ENCODE measurements around the gene GRK2.
"Not testable (repeated sequence)": the region's sequence is repeated elsewhere in the genome, so short reads cannot be mapped to it uniquely, and the experiment has no call there.

The GRK2 gene

DNA sequence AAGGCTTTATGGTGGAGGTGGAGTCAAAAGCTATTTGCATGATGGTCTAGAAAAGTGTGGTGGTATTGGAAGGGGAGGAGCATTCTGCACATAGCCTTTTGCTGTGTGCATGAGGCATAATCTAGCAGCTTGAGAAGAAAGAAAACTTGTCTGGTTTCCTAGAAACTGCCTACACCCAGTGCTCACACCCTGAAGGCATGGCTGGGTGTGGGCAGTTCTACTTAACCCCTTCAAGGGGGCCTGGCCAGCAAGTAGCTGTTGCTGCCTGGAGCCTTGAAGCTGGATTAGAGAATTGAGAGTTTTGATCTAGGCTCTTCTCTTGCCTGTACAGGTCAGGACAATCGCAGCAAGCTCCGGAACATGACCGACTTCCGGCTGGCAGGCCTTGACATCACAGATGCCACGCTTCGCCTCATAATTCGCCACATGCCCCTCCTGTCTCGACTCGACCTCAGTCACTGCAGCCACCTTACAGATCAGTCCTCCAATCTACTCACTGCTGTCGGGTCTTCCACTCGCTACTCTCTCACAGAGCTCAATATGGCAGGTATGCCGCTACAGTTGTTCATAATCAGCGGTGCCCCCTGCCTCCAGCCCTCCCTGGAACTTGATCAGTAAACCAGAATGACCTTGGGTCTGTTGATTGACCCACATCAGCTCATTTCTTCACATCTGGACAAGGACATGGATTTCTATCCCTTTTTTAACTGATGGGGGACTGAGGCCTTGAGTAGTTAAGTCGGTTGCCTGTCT lies 12.2 kb upstream of the GRK2 start:
- Histone ChIP-seq H3K36me3 (ENCODE audit: control insufficient read depth in 2 of 2, insufficient read depth in 2 of 2, low read length in 2 of 2) (peaks cover 67 to 75% of the 10 kb centered on the region in 2 donors), H3K27ac (ENCODE audit: low read depth in 2 of 2, low read length in 2 of 2) (peak overlapping the region; percentile 59 to 62), H3K9me3 (ENCODE audit: control insufficient read depth in 2 of 2, low read length in 2 of 2) (no peaks in the 10 kb centered on the region), H3K27me3 (ENCODE audit: control insufficient read depth in 2 of 2, insufficient read depth in 2 of 2, low read length in 2 of 2) (no peaks in the 10 kb centered on the region), H3K4me1 (ENCODE audit: control insufficient read depth in 2 of 2, insufficient read depth in 2 of 2, low read length in 2 of 2) (peaks cover 17 to 21% of the 10 kb centered on the region in 2 donors), H3K4me3 (ENCODE audit: low read length in 2 of 2) (no peak overlapping the region), H3K9ac (ENCODE audit: low read depth in 1 of 2, low read length in 2 of 2) (no peak overlapping the region)

- Histone ChIP-seq H3K36me3 (ENCODE audit: control insufficient read depth in 2 of 2, insufficient read depth in 2 of 2, low read length in 2 of 2) (peaks cover 60 to 67% of the 10 kb centered on the region in 2 donors), H3K27ac (ENCODE audit: low read depth in 2 of 2, low read length in 2 of 2) (no peak overlapping the region), H3K9ac (ENCODE audit: low read depth in 1 of 2, low read length in 2 of 2) (no peak overlapping the region), H3K9me3 (ENCODE audit: control insufficient read depth in 2 of 2, low read length in 2 of 2) (no peaks in the 10 kb centered on the region), H3K4me3 (ENCODE audit: low read length in 2 of 2) (no peak overlapping the region), H3K27me3 (ENCODE audit: control insufficient read depth in 2 of 2, insufficient read depth in 2 of 2, low read length in 2 of 2) (no peaks in the 10 kb centered on the region), H3K4me1 (ENCODE audit: control insufficient read depth in 2 of 2, insufficient read depth in 2 of 2, low read length in 2 of 2) (peaks cover 17 to 21% of the 10 kb centered on the region in 2 donors)
Observed at GRCh38 chr11:67254798-67255197, 11.5 kb upstream of the GRK2 start.

DNA sequence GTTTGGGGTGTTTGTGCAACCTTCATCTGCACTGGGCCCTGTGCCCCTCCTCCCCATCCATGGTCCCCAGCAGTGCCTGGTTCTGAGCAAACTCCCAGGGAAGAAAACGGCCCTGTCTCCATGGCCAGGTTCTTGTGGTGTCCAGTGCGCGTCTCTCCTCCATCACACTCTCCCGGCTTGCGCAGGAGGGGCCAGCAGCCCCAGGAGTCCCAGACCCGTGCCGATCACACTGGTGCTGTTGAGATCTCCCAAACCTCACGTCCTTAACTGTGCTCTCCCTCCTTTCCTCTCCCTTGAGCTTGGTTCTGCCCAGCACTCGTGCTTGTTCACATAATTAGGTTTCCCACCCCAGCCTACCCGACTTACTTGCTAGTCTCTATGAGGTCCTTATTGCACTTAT lies 10.9 kb upstream of the GRK2 start:
- peaks cover 54 to 62% of the 10 kb centered on the region in 2 donors for H3K36me3 ChIP-seq (ENCODE audit: control insufficient read depth in 2 of 2, insufficient read depth in 2 of 2, low read length in 2 of 2)

DNA sequence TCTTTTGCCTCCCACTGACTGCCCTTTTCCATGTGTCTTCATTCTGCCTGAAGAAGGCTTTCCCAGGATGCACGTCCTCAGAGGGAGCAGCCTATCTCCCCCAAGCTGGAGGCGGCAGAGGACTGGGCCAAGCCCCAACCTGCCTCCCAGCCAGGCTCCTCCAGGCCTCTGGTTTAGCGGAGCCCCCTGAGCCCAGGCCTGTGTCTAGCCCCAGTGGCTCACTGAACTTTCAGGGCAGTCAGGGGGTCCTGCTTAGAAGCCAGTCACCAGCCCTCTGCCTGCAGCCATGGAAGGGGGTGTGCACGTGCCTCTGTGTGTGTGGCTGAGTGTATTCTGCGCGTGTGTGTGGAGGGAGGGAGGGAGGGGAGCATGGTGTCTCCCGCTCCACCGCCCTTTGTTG lies 10.4 kb upstream of the GRK2 start:
- peaks cover 49 to 56% of the 10 kb centered on the region in 2 donors for H3K36me3 ChIP-seq (ENCODE audit: control insufficient read depth in 2 of 2, insufficient read depth in 2 of 2, low read length in 2 of 2)
- H3K27ac ChIP-seq (ENCODE audit: low read depth in 2 of 2, low read length in 2 of 2): no peak overlapping the region
- no peaks in the 10 kb centered on the region for H3K9me3 ChIP-seq (ENCODE audit: control insufficient read depth in 2 of 2, low read length in 2 of 2)
- H3K4me3 ChIP-seq (ENCODE audit: low read length in 2 of 2): no peak overlapping the region
- no peaks in the 10 kb centered on the region for H3K27me3 ChIP-seq (ENCODE audit: control insufficient read depth in 2 of 2, insufficient read depth in 2 of 2, low read length in 2 of 2)
- peaks cover 17 to 21% of the 10 kb centered on the region in 2 donors for H3K4me1 ChIP-seq (ENCODE audit: control insufficient read depth in 2 of 2, insufficient read depth in 2 of 2, low read length in 2 of 2)
- no peak overlapping the region for H3K9ac ChIP-seq (ENCODE audit: low read depth in 1 of 2, low read length in 2 of 2)

More for the DNA sequence above, 10.9 kb upstream of the GRK2 start:
- Histone ChIP-seq H3K4me3 (ENCODE audit: low read length in 2 of 2) (no peak overlapping the region), H3K27ac (ENCODE audit: low read depth in 2 of 2, low read length in 2 of 2) (no peak overlapping the region), H3K4me1 (ENCODE audit: control insufficient read depth in 2 of 2, insufficient read depth in 2 of 2, low read length in 2 of 2) (peaks cover 17 to 21% of the 10 kb centered on the region in 2 donors), H3K27me3 (ENCODE audit: control insufficient read depth in 2 of 2, insufficient read depth in 2 of 2, low read length in 2 of 2) (no peaks in the 10 kb centered on the region), H3K9me3 (ENCODE audit: control insufficient read depth in 2 of 2, low read length in 2 of 2) (no peaks in the 10 kb centered on the region), H3K9ac (ENCODE audit: low read depth in 1 of 2, low read length in 2 of 2) (no peak overlapping the region)

- H3K27me3 ChIP-seq (ENCODE audit: control insufficient read depth in 2 of 2, insufficient read depth in 2 of 2, low read length in 2 of 2): no peaks in the 10 kb centered on the region
- H3K4me1 ChIP-seq (ENCODE audit: control insufficient read depth in 2 of 2, insufficient read depth in 2 of 2, low read length in 2 of 2): peaks cover 21 to 24% of the 10 kb centered on the region in 2 donors
- H3K36me3 ChIP-seq (ENCODE audit: control insufficient read depth in 2 of 2, insufficient read depth in 2 of 2, low read length in 2 of 2): peaks cover 43 to 49% of the 10 kb centered on the region in 2 donors
- H3K4me3 ChIP-seq (ENCODE audit: low read length in 2 of 2): no peak overlapping the region
- H3K9me3 ChIP-seq (ENCODE audit: control insufficient read depth in 2 of 2, low read length in 2 of 2): no peaks in the 10 kb centered on the region
- no peak overlapping the region for H3K9ac ChIP-seq (ENCODE audit: low read depth in 1 of 2, low read length in 2 of 2)
- no peak overlapping the region for H3K27ac ChIP-seq (ENCODE audit: low read depth in 2 of 2, low read length in 2 of 2)
Observed at GRCh38 chr11:67256477-67257135, 9.7 kb upstream of the GRK2 start.

DNA sequence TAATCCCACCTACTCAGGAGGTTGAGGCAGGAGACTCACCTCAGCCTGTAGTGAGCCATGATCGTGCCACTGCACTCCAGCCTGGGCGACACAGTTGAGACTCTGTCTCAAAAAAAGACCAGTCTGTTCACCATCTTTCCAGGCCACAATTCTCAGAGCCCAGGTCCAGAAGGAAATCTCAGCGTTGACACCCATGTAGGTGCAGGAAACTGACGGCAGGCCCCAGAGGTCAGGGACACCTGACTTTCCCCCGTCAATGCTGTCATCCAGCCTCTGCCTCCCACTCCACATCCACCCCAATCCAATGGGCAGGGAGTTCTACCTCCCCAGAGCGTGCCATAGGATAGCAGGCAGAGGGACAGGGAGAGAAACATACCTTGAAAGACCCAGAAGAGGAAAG lies 5.9 kb upstream of the GRK2 start:
- H3K9ac ChIP-seq (ENCODE audit: low read depth in 1 of 2, low read length in 2 of 2): no peak overlapping the region
- peaks cover 7 to 14% of the 10 kb centered on the region in 2 donors for H3K36me3 ChIP-seq (ENCODE audit: control insufficient read depth in 2 of 2, insufficient read depth in 2 of 2, low read length in 2 of 2)
- no peaks in the 10 kb centered on the region for H3K9me3 ChIP-seq (ENCODE audit: control insufficient read depth in 2 of 2, low read length in 2 of 2)
- H3K27ac ChIP-seq (ENCODE audit: low read depth in 2 of 2, low read length in 2 of 2): no peak overlapping the region
- H3K4me1 ChIP-seq (ENCODE audit: control insufficient read depth in 2 of 2, insufficient read depth in 2 of 2, low read length in 2 of 2): peaks cover 13 to 17% of the 10 kb centered on the region in 2 donors
- H3K27me3 ChIP-seq (ENCODE audit: control insufficient read depth in 2 of 2, insufficient read depth in 2 of 2, low read length in 2 of 2): no peaks in the 10 kb centered on the region
- no peak overlapping the region for H3K4me3 ChIP-seq (ENCODE audit: low read length in 2 of 2)

GRCh38 chr11:67260885-67261639 lies 5.2 kb upstream of the GRK2 start:
- not testable (repeated sequence) for H3K9ac ChIP-seq (ENCODE audit: low read depth in 1 of 2, low read length in 2 of 2); H3K36me3 ChIP-seq (ENCODE audit: control insufficient read depth in 2 of 2, insufficient read depth in 2 of 2, low read length in 2 of 2); H3K27me3 ChIP-seq (ENCODE audit: control insufficient read depth in 2 of 2, insufficient read depth in 2 of 2, low read length in 2 of 2); H3K27ac ChIP-seq (ENCODE audit: low read depth in 2 of 2, low read length in 2 of 2); H3K9me3 ChIP-seq (ENCODE audit: control insufficient read depth in 2 of 2, low read length in 2 of 2)
- peak overlapping the region; percentile 50 to 56 for H3K4me3 ChIP-seq (ENCODE audit: low read length in 2 of 2)
- peaks cover 18 to 23% of the 10 kb centered on the region in 2 donors for H3K4me1 ChIP-seq (ENCODE audit: control insufficient read depth in 2 of 2, insufficient read depth in 2 of 2, low read length in 2 of 2)

DNA sequence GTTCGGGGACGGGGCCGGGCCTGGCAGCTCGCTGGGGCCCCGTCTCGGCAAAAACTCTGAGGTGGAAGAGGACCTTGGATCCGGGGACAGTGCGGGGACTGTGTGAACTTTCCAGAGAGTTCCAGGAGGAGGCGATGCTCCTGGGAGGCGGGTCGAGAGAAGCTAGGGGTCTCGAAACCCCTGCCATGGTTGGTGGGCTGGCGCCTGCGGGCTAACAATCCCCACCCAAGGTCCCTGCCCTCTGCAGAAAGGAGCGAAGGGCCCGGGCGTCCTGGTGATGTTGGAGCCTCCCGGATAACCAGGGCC lies 4.7 kb upstream of the GRK2 start:
- Histone ChIP-seq H3K27me3 (ENCODE audit: control insufficient read depth in 2 of 2, insufficient read depth in 2 of 2, low read length in 2 of 2) (no peaks in the 10 kb centered on the region), H3K4me1 (ENCODE audit: control insufficient read depth in 2 of 2, insufficient read depth in 2 of 2, low read length in 2 of 2) (peaks cover 18 to 23% of the 10 kb centered on the region in 2 donors), H3K9me3 (ENCODE audit: control insufficient read depth in 2 of 2, low read length in 2 of 2) (no peaks in the 10 kb centered on the region), H3K36me3 (ENCODE audit: control insufficient read depth in 2 of 2, insufficient read depth in 2 of 2, low read length in 2 of 2) (peaks cover 0 to 3% of the 10 kb centered on the region in 2 donors), H3K9ac (ENCODE audit: low read depth in 1 of 2, low read length in 2 of 2) (no peak overlapping the region), H3K4me3 (ENCODE audit: low read length in 2 of 2) (no peak overlapping the region), H3K27ac (ENCODE audit: low read depth in 2 of 2, low read length in 2 of 2) (no peak overlapping the region)

- no peak overlapping the region for H3K27ac ChIP-seq (ENCODE audit: low read depth in 2 of 2, low read length in 2 of 2)
- no peaks in the 10 kb centered on the region for H3K27me3 ChIP-seq (ENCODE audit: control insufficient read depth in 2 of 2, insufficient read depth in 2 of 2, low read length in 2 of 2)
- peaks cover 19 to 24% of the 10 kb centered on the region in 2 donors for H3K4me1 ChIP-seq (ENCODE audit: control insufficient read depth in 2 of 2, insufficient read depth in 2 of 2, low read length in 2 of 2)
- H3K36me3 ChIP-seq (ENCODE audit: control insufficient read depth in 2 of 2, insufficient read depth in 2 of 2, low read length in 2 of 2): no peaks in the 10 kb centered on the region
- peak overlapping the region in 1 of 2 donors; percentile 53 for H3K4me3 ChIP-seq (ENCODE audit: low read length in 2 of 2)
- peak overlapping the region in 1 of 2 donors; percentile 29 for H3K9ac ChIP-seq (ENCODE audit: low read depth in 1 of 2, low read length in 2 of 2)
- H3K9me3 ChIP-seq (ENCODE audit: control insufficient read depth in 2 of 2, low read length in 2 of 2): no peaks in the 10 kb centered on the region
Observed at GRCh38 chr11:67261946-67262681, 4.2 kb upstream of the GRK2 start.
